GM12891 (cell line): ENCODE data around the gene SLC25A44.

ENCODE experiments used
- DNase-seq: peaks from one replicate; pipeline ENCODE4 v3.0.0; 2011; ENCODE audit warnings: low spot score; ENCODE audit not compliant: insufficient read length
- FAIRE-seq: peaks from 2 replicates; lab custom pipeline; 2011; peaks lifted over from hg19 to GRCh38; lab: Jason Lieb, UNC
- PAX5 ChIP-seq: IDR thresholded peaks from 2 replicates; pipeline ENCODE4 v1.6.1; 2011; ENCODE audit warnings: low read length, moderate library complexity, mild to moderate bottlenecking; ENCODE audit not compliant: insufficient read depth, severe bottlenecking
- POLR2A ChIP-seq: IDR thresholded peaks from 2 replicates; pipeline ENCODE4 v1.6.1; 2011; ENCODE audit warnings: low read depth, low read length, control low read depth
- POLR2AphosphoS5 ChIP-seq: IDR thresholded peaks from 2 replicates; pipeline ENCODE4 v1.6.1; 2011; ENCODE audit warnings: low read depth, low read length, control low read depth
- POU2F2 ChIP-seq: IDR thresholded peaks from 2 replicates; pipeline ENCODE4 v1.6.1; 2011; ENCODE audit warnings: low read depth, mild to moderate bottlenecking, control low read depth, low read length, moderate library complexity
- SPI1 ChIP-seq: IDR thresholded peaks from 2 replicates; pipeline ENCODE4 v1.6.1; 2011; ENCODE audit warnings: low read depth, low read length, control low read depth
- TAF1 ChIP-seq: IDR thresholded peaks from 2 replicates; pipeline ENCODE4 v1.6.1; 2011; ENCODE audit warnings: low read depth, low read length, control low read depth

SLC25A44 gene

DNA sequence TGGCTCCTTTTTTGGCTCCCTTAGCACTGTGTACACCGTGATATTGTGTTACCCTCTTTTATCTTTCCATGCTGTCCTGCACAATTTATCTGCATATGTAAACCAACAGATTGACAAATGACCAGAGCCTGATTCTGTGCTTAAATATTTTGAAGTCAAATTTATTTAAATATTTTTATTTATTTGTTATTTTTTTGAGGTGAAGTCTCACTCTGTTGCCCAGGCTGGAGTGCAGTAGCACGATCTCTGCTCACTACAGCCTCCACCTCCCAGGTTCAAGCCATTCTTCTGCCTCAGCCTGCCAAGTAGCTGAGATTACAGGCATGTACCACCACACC lies 31.7 kb downstream of the SLC25A44 start:
- DNase-seq = no peak
- no peak for FAIRE-seq

DNA sequence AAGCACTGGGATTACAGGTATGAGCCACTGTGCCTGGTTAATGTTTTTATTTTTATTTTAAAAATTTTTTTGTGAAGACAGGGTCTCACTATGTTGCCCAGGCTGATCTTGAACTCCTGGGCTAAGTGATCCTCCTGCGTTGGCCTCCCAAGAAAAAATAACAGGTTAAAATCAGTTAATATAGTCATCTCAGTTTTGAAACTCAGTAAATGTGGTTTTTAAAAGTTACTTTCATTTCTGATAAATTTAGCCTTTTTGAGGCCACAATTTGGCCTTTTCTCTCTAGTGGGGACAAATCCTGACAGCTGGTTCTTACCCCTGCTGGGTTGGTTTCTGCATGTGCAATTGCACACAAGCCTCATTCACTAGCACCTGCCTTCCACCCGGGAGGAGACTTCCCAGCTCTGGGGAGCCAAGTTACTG lies 32.2 kb downstream of the SLC25A44 start:
- TF ChIP-seq SPI1 (no peak), TAF1 (no peak), POU2F2 (peak; percentile 58; the same call in 1 of the 2 replicates), POLR2AphosphoS5 (no peak)
- DNase-seq = peak; percentile 66
- peak; percentile 60 for FAIRE-seq

More for the DNA sequence above, 31.7 kb downstream of the SLC25A44 start:
- no peak for TF ChIP-seq TAF1

GRCh38 chr1:156226782-156227181 lies 32.9 kb downstream of the SLC25A44 start:
- TF ChIP-seq POU2F2 = 0 out of 2 replicates have a peak, but pooled peaks have one; percentile 18
- no peak for TF ChIP-seq TAF1
- FAIRE-seq = no peak
- no peak for DNase-seq

DNA sequence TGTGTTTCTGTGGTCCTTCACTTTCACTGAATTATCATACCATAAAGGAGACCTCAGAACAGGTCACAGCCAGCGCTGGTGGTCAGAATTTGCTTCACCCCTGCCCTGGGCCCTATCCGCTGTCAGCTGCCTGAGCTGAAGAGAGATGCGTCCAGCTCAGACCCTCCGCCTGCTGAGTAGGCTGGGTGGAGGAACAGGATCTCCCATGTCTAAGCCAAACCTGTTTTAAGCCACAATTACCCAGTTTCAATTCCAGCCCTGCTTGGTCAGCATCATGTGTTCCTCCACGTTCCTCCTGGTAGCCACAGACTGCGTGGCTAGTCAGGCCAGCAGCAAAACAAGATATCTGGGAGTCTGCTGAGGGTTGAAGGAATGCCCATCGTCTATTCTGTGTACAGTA lies 34.6 kb downstream of the SLC25A44 start:
- DNase-seq (no peak), FAIRE-seq (no peak)
- no peak for TF ChIP-seq POU2F2
- no peak for TF ChIP-seq TAF1
- no peak for TF ChIP-seq POLR2AphosphoS5
- TF ChIP-seq SPI1 = no peak
- TF ChIP-seq PAX5 = no peak
- no peak for TF ChIP-seq POLR2A

GRCh38 chr1:156229809-156230472 lies 36.0 kb downstream of the SLC25A44 start:
- FAIRE-seq (no peak), DNase-seq (no peak)
- no peak for TF ChIP-seq POU2F2
- no peak for TF ChIP-seq SPI1
- no peak for TF ChIP-seq PAX5
- TF ChIP-seq TAF1 = no peak
- TF ChIP-seq POLR2A = no peak

- FAIRE-seq = no peak
- no peak for DNase-seq
- TF ChIP-seq TAF1 (no peak), PAX5 (no peak), POU2F2 (no peak), POLR2A (no peak), POLR2AphosphoS5 (no peak), SPI1 (no peak)
Measured at GRCh38 chr1:156230473-156230837, 36.6 kb downstream of the SLC25A44 start.

DNA sequence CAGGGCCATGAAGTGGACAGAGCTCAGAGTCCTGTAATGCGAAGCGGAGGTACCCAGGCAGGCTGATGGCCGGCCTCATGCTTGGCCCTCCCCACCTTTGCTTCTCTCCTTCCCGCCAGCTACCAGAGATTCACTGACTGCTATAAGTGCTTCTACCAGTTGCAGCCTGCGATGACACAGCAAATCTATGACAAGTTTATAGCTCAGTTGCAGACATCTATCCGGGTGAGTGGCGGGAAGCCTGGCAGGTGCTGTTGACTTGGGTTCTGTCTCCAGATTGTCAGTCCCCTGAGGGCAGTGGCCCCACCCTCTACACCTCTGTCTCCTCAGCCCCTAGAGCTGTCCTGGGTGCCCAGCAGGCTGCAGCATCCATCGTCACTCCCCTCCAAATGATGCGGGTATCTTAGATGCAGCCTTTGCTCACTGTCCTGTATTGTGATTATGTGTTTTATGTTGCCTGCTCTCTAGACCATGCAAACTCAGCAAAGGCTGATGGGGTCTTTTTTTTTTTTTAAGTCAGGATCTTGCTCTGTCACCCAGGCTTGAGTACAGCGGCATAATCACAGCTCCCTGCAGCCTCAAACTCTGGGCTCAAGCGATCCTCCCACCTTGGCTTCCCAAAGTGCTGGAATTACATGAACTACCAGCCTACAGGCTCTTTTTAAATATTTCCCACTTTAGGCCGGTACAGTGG lies 38.4 kb downstream of the SLC25A44 start:
- TF ChIP-seq POLR2A (no peak), TAF1 (no peak), SPI1 (no peak), PAX5 (no peak), POLR2AphosphoS5 (no peak), POU2F2 (no peak)
- no peak for FAIRE-seq
- no peak for DNase-seq

DNA sequence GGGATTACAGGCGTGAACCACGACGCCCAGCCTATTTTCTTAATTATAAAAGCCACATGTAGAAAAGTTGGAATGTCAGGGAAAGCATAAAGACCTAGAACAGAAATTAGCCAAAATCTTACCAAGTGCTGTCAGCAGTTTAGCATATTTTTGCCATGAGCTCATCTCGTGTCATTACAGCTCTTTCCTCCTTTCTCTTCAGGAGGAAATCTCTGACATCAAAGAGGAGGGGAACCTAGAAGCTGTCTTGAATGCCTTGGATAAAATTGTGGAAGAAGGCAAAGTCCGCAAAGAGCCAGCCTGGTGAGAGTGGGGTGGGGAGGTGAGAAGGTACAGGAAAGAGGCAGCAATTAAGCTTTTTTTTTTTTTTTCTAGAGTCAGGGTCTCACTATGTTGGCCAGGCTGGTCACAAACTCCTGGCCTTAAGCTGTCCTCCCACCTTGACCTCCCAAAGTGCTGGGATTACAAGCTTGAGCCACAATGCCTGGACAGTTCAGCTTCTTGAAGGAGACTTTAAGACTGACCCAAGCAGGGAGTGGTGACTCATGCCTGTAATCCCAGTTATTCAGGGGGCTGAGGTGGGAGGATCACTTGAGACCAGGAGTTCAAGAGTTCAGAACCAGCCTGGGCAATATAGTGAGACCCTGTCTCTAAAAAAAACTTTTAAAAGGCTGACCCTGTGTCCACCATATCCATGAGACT lies 39.7 kb downstream of the SLC25A44 start:
- FAIRE-seq = no peak
- TF ChIP-seq TAF1 = no peak
- TF ChIP-seq POLR2A = no peak
- no peak for TF ChIP-seq POU2F2
- no peak for DNase-seq

GRCh38 chr1:156236164-156236563 lies 42.3 kb downstream of the SLC25A44 start:
- TF ChIP-seq PAX5 (no peak), TAF1 (no peak), POLR2A (no peak), POU2F2 (no peak), SPI1 (no peak), POLR2AphosphoS5 (no peak)
- no peak for DNase-seq
- FAIRE-seq = no peak

DNA sequence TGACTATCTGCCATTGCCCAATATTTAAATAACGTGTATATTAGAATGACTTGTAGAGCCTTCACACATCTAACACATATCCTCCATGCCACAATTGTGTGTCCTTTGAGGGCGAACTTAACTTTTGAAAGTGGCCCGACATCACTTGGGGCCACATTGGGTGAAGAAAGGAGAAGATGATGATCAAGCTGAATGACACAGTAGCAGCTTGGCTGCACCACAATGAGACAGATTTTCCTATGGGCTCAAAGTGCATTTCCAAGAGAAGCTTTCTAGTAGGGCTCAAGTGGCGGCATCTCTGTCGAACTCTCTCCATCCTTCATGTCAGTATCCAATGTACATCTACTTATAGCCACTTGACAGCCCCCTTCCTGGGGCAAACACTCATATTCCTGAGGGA lies 44.3 kb downstream of the SLC25A44 start:
- no peak for FAIRE-seq
- TF ChIP-seq PAX5 (no peak), POLR2AphosphoS5 (no peak), TAF1 (no peak), POLR2A (no peak), SPI1 (no peak), POU2F2 (no peak)
- DNase-seq = no peak
